Stimulated activated CD8-positive, alpha-beta memory T cell treated with anti-CD3 and anti-CD28 coated beads, Interleukin-7, amount 100 ng/mL, for 24 hours (primary cell): ENCODE data around the gene GBE1.

Experiments used
- DNase-seq: peaks from one replicate; pipeline ENCODE4 v3.0.0-alpha.2; 2020; ENCODE audit warnings: low read depth

The GBE1 gene

DNA sequence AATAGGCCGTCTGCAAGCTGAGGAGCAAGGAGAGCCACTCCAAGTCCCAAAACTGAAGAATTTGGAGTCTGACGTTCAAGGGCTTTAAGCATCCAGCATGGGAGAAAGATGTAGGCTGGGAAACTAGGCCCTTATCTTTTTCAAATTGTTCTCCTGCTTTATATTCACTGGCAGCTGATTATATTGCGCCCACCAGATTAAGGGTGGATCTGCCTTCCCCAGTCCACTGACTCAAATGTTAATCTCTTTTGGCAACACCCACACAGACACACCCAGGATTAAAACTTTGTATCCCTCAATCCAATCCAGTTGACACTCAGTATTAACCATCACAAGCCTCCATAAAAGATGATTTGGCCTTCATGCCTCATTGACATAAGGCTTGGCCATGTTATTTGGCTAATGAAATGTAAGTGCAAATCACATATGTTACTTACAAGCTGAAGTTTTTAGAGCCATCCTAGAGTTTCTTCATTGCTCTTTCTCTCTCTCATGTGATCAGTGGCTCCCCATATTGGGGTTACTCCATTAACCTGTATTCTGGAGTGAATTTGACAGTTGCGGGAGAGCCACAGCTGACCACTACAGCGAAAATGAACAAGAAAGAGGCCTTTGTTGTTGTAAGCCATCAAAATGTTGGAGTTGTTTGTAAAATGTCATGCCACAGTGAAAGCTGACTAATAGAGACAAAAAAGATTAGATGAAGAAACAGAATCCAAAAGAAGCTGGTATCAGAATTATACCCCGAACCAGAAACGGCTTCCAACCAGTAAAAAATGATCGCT, 61.7 kb downstream of the GBE1 start:
- DNase-seq = no peak

DNA sequence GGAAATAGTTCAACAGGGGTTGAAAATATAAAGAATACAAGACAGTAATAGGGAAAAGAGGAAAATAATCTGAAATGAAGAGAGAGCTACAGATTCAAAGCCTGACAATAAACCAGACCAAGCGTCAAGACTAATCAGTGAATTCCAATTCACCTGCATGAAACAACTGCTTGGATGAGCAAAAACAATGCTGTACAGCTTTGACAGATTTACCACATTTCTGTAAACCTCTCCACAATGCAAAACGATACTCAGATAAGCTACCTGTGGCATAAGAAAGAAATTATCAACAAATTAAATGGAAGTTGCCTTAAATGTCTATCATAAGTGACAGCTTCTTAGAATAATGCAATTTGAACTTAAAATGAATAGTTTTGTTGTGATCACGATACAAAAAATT, 65.4 kb downstream of the GBE1 start:
- no peak for DNase-seq

DNA sequence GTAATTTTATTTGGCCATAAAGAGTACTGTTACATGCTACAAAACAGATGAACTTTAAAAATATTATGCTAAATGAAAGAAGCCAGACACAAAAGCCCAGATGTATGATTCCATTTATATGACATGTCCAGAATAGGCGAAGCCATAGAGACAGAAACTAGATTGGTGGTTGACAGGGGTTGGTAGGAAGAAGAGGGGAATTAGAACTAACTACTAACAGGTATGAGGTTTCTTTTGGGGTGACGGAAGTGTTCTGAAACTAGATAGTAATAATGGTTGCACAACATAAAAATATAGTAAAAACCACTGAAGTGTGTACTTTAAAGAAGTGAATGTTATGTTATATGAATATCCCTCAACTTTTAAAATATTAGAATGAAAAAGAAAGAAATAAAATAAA, 66.1 kb downstream of the GBE1 start:
- no peak for DNase-seq

DNA sequence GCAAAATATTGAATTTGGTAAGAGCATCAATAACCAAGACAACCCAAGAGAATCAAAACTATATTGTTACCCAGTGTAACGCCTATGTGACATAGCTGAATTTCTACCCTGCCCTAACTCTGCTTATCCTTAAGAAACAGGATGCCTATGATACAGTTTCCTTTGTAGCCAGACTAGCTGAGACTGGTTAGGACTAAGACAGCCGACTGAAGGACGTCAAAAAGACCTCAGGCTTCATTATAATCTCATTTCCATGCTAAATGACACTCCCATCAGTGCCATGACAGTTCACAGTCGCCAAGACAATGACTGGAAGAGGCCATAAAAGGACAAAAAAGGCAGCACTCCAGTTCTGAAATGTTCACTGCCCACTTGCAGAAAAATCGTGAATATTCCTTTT, 66.8 kb downstream of the GBE1 start:
- DNase-seq = no peak

DNA sequence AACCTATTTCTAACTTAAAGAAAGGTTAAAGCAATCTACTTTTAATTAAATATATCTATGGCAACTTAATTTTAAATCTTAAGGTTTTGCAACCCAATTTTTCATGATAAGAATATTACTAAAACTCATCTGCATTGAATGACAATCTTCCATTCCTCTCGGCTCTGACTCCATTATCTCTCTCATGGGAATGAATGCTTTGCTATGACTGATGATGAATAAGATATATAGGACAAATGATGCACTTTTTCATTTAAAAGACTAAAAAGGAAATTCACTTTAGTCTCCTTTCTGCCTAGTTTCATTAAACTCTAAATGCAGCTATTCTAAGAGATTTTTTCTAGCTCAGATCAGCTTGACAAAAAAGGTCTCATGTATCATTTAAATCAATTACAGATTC, 68.7 kb downstream of the GBE1 start:
- no peak for DNase-seq

DNA sequence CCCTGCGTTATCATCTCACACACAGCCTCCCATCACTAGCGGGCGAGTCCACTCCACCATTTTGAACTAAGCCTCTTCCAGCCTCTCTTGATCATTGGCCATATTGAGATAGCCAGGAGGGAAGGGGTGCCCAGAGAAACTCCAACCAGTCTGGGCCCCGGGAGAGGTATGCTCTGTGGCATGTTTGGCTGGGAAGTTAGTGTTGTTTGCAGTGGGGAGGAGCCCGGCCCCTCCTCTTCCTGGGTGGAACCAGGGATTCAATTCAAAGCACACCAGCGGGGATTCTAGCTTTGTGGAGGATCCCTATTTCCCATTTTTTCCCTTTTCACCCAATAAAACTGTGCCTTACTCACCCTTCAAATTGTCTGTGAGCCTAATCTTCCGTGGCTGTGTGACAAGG, 71.8 kb downstream of the GBE1 start:
- no peak for DNase-seq

DNA sequence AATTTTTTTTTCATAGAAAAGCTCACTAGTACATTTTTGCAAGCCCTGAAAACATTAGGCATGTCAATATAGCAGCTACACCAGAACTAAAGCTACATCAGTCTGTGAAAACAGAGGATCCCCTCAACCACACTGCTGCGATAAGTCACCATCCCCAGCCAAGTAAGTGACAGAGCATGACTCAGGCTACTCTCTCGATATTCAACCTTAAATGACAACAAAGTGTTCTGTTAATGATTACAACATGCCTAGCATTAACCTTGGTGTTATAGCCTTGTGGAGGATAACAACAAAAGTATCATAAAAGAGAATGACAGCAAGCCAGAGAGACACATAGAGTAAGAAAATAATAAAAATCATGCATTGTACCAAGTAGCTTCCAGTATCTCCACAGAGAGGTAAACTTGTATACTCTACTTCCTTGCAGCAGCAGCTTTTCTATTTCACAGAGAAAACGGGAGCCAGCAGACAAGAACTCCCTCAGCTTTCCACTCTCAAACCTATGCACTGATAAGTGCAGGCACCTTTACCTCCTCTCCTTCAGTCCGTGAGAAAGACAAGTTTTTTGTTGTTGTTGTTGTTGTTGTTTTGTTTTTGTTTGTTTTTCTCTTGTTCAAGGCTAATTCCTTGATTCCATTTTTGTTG, 76.6 kb downstream of the GBE1 start:
- no peak for DNase-seq

DNA sequence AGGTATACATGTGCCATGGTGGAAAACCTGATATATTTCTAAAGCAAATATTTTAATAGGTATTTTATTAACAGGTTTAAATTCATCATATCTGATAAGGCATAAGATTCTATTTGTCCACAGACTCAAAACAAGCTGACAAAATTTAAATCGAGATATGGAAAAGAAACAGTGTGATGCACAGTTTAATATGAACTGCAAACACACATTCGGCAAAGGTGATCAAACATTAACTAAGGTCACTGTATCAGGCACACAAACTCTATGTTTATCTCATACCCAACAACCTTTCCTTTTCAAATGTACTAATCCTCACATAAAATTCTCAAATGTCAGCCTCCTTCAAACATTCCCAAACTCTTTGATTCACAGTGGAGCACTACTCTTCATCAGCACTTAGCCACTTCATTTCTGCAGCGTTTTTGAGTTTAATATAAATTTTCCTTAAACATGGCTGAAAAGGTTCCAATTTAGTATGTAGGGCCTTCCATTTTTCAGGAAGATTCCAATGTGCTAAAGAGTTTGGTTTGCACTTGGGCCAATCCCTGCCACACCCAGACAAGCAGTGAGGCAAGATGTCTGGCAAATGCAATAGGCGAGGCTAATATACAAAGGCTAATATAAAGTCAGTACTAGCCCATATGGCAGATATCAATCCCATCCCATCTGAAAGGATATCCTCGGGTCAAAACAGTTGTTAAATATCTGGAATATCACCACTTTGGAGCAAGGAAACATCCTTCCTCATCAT, 84.6 kb downstream of the GBE1 start:
- DNase-seq = no peak

DNA sequence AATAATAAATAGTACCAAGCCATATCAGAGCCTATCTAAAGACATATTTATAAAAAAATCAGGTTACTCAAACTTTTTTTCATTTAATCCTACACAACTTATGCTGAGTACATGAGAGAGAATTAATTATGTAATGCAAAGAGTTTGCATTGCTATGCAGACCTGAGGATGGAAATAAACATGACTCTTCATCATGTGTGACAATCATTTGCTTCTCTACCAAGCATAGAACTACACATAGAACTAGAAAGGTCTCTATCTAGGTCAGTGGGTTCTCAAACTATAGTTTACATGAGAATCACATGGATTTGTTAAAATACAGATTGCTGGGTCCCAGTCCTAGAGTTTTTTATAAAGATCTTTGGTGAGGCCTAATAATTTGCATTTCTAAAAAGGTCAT, 86.8 kb downstream of the GBE1 start:
- no peak for DNase-seq

DNA sequence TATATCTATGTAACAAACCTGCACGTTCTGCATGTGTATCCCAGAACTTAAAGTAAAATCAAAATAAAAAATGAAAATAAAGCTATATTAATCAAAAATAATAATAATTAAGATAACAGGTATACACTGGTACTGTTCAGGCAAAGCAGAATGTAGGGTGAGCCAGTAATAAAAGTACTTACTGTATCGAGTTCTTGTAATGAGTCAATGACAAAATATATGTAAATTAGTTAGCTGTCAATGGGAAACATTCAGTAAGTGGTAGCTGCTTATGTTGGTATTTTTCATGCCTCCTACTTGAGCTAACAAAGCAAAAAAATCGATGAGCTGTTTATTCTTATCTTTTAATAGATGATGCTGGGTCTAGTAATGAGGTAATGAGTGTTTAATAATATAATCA, 93.2 kb downstream of the GBE1 start:
- DNase-seq = no peak

DNA sequence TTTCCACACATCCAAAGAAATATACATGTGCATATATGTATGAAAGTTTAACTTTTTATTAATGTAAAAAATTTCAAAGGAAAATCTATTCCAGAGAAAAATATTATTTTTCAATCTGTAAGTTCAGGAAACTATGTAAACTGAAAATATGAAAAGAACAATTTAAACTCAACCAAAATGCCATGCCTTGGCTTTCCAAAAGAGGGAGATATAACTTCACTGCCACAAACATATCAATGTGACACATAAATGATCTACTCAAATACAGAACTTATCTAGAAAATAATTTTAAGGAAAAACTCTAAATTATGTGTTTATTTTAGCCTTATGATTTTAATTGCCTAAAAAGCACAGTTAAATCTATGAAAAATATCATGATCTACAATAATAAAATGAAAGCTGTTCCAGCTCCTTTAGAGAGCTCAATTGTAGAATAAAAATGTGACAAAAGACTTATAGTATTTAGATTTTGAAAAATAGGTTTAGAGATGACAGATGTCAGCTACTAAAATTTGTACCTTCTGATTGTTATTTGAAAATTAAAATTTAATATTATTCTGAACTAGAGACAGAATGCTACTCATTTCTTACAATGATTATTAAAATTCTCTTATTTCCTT, 94.8 kb downstream of the GBE1 start:
- no peak for DNase-seq

DNA sequence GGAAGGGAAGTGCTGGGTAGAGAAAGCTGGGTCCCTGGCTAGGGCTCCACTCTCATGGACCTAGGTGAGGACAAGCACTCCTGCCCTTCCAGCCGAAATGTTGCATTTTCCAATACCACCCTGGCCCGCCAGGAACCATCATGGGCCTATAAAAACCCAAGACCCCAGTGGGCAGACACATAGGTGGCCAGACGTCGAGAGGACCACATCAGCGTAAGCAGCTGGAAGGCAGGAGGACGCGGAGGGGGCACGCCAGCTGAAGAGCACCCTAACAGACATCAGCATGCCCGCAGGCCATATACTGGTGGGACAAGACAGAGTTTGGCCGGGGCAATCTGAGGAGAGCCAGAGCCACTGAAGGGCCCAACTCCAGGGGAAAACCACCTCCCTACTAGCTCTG, 98.3 kb downstream of the GBE1 start:
- no peak for DNase-seq

DNA sequence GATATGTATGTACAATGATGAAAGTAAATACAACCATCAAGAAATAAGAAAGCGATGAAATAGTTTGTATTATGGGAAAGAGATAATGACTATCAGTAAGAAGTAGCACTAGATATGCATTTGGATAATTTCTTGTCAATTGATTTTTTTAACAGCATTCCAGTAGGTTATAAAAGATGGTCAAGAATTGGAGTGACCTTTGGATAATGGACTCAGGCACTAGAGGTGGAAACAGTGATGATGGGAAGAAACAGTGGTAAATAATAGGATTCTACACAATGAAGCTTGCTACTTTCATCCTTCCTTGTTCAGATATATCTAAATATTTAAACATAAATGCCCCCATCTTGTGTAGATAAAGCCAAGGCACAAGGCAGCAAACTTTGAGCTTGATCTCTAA, 101.4 kb downstream of the GBE1 start:
- DNase-seq = no peak

DNA sequence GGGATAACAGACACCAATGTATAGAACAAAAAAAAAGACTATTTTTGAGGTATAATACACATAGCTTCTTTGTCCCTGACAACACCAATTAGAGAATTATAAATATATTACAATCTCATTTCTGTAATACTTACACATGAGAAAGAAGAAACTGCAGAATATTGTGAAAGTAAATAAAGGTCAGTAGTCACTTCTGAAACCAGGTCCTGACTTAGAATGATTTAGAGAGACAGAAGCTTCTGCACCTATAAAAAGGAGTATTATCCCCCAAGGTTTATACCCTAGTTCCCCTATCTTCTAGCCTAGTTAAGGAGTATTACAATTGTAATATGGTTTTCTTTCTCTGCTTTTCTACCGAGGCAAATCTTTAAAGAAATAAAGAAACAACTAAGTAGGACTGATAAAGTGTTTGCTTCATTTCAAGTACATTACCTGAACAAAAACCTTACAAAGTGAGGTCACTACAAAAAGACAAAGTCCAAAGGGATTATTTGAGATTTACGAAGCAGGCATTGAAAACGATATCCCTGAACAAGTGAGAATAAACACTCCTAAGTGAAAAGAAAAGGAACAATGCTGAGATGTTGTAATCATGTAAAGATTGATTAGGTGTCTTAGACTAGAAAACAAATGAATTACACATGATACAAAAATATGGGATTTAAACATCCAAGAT, 103.0 kb downstream of the GBE1 start:
- DNase-seq = no peak

DNA sequence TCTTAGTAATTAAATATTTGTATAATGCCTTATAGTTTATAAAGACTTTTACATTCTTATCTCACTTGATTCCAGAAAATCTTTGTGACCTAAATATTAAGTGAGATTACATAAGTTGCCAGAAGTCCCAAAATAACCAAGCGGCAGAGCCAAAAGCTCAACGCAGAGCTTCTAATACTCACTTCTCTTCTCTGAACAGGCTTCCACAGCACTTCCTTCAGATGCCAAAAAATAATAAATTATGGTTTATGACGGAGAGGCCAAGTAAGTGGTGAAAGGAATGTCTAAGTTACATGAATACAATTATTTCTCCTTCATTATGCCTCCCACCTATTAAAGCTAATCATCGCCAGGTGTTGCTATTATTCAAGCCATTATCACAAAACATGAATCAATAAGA, 110.3 kb downstream of the GBE1 start:
- DNase-seq = no peak

DNA sequence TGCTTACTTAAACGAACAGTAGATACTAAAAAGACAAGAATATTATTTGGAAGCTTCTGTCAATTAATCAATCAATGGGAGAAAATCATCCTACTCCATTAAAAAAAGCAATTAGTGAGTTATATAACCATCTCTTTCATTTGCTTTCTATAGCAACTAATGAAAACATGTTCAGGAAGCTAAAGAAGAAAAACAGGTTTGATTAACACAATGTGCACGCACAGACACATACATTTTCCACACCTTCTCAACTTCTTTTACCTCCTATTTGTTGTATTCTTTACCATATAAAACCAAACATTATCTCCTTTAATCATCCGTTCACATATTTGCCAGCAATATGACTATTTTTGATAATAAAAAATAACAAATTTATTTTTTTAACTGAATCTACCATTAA, 111.3 kb downstream of the GBE1 start:
- DNase-seq = no peak

DNA sequence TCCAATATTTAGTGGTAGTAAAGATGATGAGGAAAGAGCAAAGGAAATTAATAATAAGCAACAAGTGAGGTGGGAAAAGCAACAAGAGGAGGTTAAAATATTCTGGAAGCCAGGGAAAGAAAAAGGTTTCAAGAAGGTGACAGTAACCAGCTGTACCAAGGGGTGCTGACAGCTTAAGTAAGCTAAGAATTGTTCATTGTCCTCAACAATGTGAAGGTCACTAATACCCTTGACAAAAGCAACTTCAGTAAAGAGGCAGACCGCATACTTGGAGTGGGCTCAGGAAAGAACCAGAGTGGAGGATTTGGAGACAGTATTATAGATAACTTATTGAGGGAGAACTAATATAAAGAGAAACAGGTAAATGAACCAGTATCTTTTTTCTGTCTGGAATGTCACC, 116.2 kb downstream of the GBE1 start:
- no peak for DNase-seq

DNA sequence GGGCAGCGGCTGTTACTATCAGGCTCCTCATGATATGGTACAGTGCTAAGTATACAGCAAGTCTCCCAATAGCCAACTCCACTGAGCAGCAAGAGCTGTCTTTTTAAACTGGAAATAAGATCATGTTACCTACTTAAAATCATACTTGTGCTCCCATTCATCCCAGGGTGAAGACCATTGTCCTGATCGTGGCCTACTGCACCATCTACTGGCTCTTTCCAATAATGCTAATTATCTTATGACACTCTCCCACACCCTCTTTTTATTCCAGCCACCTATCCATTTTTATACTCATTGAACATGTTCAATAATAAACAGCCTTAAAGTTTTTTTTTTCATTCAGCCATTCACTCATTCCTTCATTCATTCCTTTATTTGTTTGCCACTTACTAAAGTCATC, 117.7 kb downstream of the GBE1 start:
- no peak for DNase-seq

DNA sequence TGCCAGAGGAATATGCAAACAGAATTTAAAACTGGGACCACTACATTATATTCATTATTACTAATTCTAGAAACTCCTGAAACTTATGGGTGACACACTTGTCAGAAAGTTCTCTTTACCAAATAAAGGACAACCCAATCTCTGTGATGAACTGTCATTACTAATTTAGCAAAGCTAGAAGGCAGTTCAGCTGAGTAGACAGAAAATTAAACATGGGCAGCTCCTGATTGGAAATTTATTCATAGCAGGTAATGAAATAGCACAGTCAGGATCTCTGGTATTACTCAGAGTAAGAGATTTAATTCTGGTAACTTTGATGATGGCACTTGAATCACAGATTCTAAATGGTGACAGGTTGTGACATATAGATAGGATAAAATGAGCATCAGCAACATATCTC, 123.0 kb downstream of the GBE1 start:
- DNase-seq = no peak

DNA sequence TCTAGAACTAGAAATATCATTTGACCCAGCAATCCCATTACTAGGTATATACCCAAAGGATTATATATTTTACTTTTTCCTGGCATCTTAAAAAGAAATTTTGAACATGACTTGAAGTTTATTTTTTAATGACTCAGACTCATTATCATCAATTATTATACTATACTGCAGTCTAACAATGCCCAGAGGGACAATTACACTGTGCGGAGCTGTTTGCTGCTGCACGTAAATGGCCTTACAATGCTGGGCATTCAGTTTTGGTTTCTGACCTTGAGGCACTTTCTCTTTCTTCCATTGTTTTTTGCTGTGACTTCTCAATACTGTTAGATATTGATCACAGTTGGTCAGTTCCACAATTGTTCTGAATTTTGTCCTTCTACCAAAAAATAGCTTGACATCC, 128.8 kb downstream of the GBE1 start:
- no peak for DNase-seq

DNA sequence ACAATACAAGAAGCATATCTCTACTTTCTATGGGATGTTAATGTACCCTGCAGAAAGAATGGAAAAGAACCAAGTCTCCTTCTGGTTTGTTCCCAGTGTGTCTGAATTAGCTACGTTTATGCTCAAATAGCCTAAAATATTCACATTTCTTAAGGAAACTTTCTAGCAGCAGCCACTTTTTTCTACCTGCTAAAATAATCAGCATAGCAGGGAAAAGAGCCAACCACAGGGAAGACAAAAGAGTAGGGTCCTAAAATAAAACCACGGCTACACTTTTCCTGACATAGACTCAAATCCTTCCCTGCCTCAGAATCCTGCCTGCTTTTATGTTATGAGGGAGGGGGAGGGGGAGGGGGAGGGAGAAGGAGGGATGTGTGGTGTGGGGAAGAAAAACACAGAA, 136.7 kb downstream of the GBE1 start:
- DNase-seq = no peak

DNA sequence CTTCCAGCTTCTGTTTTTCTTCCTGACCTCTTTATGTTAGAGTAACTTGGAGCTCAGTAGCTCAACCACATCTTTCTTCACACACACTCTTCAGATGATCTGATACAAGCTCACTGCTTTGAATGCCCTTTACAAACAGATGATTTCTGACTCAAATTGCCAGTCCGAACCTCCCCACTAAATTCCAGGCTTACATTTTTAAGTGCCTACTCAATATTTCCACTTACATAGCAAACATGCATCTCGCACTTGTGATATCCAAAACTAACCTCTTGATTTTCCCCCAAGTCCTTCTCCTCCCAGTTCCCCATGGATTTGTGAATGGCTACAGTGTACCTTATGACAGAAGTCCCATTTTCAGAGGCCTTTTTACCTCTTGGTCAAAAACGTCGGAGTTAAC, 139.1 kb downstream of the GBE1 start:
- DNase-seq = no peak
